ENCODE measurements around the gene ASB2.

Gene ASB2

GRCh38 chr14:94001016-94001415 lies 24.6 kb upstream of the ASB2 start:
- H3K4me3 ChIP-seq (ENCODE audit: low read depth in 1 of 2, low read length in 1 of 2), result no peak overlapping the region
- no peaks in the 10 kb centered on the region for H3K4me1 ChIP-seq (ENCODE audit: control insufficient read depth in 1 of 2, insufficient read depth in 1 of 2, low read depth in 1 of 2, low read length in 1 of 2)
- no peak for TF ChIP-seq CTCF (IDR thresholded peaks at IDR 0.05)
- H3K9me3 ChIP-seq, result no peaks in the 10 kb centered on the region
- H3K27me3 ChIP-seq, result peaks cover 12% of the 10 kb centered on the region
- H3K27ac ChIP-seq, result no peak overlapping the region
- no peaks in the 10 kb centered on the region for H3K36me3 ChIP-seq

DNA sequence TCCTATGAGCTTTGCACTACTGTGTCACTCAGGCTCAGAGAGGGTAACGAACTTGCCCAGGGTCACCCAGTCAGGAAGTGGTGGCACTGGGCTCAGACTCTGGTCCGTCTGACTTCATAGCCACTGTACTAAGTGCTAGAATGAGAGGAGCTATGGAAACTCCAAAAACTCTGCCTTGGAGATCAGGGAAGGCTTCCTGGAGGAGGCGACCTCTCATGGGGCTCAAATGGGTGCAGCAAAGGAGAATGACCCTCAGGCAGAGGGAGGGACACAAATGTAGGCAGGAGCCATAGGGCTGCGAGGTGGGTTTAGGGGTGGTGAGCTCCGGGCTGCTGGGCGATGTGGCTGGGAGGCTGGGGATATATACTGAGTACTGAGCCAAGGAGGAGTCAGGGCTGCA lies 23.9 kb upstream of the ASB2 start:
- H3K27me3 ChIP-seq, result peaks cover 12% of the 10 kb centered on the region
- no peaks in the 10 kb centered on the region for H3K36me3 ChIP-seq
- no peak for TF ChIP-seq CTCF (IDR thresholded peaks at IDR 0.05)
- H3K4me3 ChIP-seq (ENCODE audit: low read depth in 1 of 2, low read length in 1 of 2), result no peak overlapping the region
- no peaks in the 10 kb centered on the region for H3K9me3 ChIP-seq
- H3K27ac ChIP-seq, result no peak overlapping the region
- H3K4me1 ChIP-seq (ENCODE audit: control insufficient read depth in 1 of 2, insufficient read depth in 1 of 2, low read depth in 1 of 2, low read length in 1 of 2), result no peaks in the 10 kb centered on the region

- no peak overlapping the region for H3K4me3 ChIP-seq (ENCODE audit: low read depth in 1 of 2, low read length in 1 of 2)
- TF ChIP-seq CTCF (IDR thresholded peaks at IDR 0.05), result no peak
- peaks cover 12% of the 10 kb centered on the region for H3K27me3 ChIP-seq
- no peaks in the 10 kb centered on the region for H3K9me3 ChIP-seq
- no peak overlapping the region for H3K27ac ChIP-seq
- no peaks in the 10 kb centered on the region for H3K36me3 ChIP-seq
- no peaks in the 10 kb centered on the region for H3K4me1 ChIP-seq (ENCODE audit: control insufficient read depth in 1 of 2, insufficient read depth in 1 of 2, low read depth in 1 of 2, low read length in 1 of 2)
Observed at GRCh38 chr14:93999573-93999972, 23.2 kb upstream of the ASB2 start.

- Histone ChIP-seq H3K9me3 (no peaks in the 10 kb centered on the region), H3K36me3 (no peaks in the 10 kb centered on the region), H3K27me3 (peaks cover 12% of the 10 kb centered on the region), H3K27ac (no peak overlapping the region), H3K4me3 (ENCODE audit: low read depth in 1 of 2, low read length in 1 of 2) (no peak overlapping the region), H3K4me1 (ENCODE audit: control insufficient read depth in 1 of 2, insufficient read depth in 1 of 2, low read depth in 1 of 2, low read length in 1 of 2) (no peaks in the 10 kb centered on the region)
- TF ChIP-seq CTCF (IDR thresholded peaks at IDR 0.05), result no peak
Observed at GRCh38 chr14:93998871-93999403, 22.6 kb upstream of the ASB2 start.

DNA sequence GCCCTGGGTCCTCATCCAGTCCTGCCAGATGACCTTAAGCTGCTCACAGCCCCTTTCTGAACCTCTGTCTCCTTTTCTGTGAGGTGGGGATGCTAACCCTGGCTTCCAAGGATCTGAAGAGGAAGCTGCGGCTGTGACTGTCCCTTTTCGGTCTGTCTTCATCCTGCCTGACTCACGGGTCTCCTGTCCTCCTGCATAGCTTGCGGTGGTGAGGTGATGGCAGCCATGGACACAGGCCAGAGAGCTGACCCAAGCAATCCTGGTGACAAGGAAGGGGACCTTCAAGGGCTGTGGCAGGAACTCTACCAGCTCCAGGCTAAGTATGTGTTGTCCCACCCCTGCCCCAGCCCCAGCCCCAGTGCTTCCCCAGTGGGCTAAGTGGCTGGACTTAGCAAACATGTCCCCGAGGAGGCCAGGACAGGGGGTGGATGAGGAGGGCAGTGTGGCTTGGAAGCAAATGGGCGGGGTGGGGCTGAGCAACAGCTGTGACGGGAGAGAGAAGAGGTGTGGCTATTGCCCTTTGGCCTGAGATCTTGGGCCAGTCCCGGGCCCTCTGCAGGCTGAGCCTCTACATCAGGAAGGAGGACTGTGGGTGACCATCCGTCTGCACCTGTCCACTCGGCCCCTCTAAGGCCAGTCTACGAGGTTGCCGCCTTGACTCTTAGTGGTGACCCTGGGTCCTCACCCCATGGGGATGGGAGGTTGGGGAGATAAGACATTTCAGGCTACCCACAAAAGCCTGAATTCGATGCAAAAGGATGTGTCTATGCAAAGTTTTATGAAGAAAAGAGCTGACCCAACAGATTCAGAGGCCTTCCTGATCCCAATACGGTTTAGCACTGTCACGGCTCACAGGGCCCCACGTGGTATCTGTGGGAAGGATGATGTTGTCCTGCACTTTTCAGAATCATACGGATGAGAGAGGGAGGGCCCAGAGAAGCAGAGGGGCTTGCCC lies 21.8 kb upstream of the ASB2 start:
- Histone ChIP-seq H3K27me3 (peaks cover 12% of the 10 kb centered on the region), H3K9me3 (no peaks in the 10 kb centered on the region)
- no peak for TF ChIP-seq CTCF (IDR thresholded peaks at IDR 0.05)

More for the DNA sequence above, 21.8 kb upstream of the ASB2 start:
- H3K4me3 ChIP-seq (ENCODE audit: low read depth in 1 of 2, low read length in 1 of 2), result no peak overlapping the region
- H3K4me1 ChIP-seq (ENCODE audit: control insufficient read depth in 1 of 2, insufficient read depth in 1 of 2, low read depth in 1 of 2, low read length in 1 of 2), result no peaks in the 10 kb centered on the region
- H3K27ac ChIP-seq, result no peak overlapping the region
- H3K36me3 ChIP-seq, result no peaks in the 10 kb centered on the region

All from neutrophil (primary cell).